Measurements from ENCODE around the gene IP6K1.
"Not testable (repeated sequence)": the region's sequence is repeated elsewhere in the genome, so short reads cannot be mapped to it uniquely, and the experiment has no call there.

IP6K1 gene

DNA sequence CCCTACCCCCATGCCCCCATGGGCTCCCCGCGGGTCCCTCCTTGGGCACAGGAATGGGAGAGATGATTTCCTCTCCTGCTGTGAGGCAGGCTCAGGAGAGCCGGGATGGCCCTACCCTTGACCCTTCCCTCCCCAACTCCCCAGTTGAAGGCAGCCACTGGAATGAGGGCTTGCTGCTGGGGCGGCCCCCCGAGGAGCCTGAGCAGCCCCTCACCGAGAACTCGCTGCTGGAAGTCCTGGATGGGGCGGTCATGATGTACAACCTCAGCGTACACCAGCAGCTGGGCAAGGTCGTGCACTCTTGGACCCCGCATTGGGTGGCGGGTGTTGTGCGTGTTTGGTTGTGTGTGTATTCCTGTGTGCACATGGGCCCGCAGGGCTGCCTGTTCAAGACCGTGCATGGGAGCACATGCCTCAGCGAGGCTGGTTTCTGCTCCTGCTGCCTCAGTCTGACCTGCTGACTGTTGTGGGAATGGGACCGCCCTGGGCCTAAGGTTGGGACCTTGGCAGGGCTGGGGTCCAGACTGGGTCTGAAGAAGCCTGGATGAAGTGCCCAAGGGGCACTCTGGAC lies 80.9 kb downstream of the IP6K1 start:
- no peak for DNase-seq

DNA sequence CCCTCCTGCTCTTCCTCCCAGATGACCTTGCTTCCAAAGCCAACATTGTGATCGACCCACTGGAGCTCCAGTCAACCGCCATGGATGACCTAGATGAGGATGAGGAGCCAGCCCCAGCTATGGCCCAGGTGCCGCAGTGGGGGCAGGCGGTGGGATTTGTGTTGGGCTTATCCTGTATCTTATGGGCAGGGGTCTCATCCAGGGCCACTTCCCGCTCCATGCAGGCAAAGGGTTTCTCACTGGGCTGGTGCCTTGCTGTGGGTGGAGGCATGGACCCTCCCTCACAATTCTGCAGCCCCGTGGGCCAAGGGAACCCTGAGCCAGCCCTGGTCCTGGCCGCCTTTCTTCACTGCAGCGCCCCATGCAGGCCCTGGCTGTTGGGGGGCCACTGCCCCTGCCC lies 81.7 kb downstream of the IP6K1 start:
- no peak for DNase-seq

DNA sequence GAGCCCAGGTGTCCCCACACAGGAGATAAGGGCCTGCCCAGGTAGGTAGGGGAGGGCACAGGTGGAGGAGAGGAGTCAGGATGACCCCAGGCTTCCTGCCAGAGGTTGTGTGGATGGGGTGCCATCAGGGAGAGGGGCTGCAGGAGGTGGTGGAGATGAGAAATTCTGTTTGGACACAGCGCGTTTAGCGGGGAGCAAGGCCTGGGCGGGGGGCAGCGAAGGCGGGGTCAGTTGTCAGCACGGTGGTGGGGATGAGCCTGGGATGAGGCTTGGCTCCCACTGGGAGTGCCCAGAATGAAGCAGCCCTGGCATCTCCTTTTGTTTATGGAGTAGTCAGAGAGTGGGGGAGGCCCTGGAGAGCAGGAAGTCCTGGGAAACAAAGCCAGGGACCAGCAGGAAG lies 82.4 kb downstream of the IP6K1 start:
- DNase-seq, result no peak

DNA sequence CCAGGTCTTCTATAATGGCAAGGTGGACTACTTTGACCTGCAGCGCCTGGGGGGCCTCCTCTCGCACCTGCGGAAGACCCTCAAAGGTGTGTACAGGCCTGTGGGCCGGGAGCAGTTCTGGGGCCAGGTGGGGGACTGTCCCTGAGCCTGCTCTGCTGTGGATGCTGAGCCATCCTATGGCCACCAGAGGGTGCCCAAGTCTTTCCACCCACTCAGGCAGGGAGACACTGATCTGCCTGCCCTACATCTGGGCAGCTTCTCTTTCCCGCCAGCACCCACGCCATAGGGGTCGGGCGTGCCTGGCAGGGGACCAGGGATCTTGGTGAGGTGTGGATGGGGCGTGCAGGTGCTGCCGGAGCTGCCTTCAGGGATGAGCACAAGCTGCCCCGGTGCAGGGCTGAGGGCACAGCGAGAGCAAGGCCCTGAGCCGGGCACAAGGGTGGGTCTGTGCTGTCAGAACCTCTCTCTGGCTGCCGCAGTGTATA lies 82.9 kb downstream of the IP6K1 start:
- peak; percentile 31 for DNase-seq

DNA sequence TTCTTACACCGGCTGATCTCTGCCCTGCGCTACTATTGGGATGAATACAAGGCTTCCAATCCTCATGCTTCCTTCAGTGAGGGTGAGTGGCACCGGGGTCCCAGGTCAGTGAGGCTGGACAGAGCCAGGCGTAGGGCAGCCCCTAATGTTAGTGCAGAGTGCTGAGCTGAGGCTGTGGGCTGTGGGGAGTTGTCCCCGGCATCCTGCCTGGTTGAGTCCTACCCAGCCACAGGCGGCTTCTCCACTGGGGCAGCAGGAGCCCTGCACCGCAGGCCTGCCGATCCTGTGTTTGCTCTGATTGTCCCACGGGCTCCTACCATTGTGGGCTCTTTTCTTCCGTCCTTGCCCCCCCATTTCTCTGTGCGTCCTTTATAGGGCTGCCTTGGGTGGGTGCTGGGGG lies 83.7 kb downstream of the IP6K1 start:
- no peak for DNase-seq

DNA sequence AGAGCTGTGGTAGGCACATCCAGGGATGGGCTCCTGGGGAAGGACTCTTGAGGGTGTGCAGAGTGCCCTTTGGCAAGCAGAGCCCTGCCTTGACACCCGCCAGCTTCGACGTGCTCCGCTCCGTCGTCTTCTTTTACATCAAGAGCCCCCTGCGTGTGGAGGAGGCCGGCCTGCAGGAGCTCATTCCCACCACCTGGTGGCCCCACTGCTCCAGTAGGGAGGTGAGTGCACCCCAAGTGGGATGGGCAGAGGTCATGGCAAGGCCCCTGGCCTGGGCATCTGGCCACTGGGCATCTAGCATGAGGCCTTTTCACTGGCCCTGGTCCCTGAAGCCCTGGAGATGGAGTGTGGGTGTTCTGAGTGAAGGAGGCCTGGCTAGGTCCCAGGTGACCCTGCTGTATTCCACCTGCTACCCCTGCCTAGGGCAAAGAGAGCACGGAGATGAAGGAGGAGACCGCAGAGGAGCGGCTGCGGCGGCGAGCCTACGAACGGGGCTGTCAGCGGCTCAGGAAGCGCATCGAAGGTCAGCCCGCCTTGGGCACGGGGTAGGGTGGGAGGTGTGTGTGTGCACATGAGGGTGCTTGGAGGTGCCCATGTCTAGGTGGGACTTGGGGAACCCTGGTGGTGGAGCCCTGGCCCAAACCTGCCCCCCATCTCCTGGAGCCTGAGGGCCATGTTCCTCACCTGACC lies 84.8 kb downstream of the IP6K1 start:
- no peak for DNase-seq

DNA sequence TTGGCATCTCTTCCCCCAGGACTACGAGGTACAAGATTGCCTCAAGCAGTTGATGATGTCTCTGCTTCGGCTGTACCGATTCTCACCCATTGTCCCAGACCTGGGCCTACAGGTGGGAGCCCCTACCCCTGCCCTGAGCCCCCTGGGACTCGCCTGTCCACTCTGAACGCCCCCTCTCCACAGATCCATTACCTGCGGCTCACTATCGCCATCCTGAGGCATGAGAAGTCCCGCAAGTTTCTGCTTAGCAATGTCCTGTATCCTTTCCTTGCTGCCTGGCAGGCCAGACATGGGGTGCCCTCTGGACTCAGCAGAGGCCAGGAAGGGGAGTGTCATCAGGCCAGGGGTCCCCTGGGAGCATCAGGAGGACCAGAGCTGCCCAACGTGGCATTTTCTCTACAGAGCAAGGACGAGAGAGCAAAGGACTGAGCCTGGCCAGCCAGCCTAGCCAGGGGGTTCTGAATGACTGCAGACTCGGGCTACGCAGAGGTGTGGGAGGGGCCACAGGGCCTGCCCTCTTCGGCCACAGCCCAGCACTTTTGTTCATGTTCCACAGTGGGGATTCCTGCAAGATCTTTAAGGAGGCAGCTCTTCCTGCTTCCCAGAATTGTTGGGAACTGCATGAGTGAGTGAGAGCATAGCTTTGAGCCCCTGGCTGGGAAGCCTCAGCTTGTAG lies 85.8 kb downstream of the IP6K1 start:
- no peak for DNase-seq

DNA sequence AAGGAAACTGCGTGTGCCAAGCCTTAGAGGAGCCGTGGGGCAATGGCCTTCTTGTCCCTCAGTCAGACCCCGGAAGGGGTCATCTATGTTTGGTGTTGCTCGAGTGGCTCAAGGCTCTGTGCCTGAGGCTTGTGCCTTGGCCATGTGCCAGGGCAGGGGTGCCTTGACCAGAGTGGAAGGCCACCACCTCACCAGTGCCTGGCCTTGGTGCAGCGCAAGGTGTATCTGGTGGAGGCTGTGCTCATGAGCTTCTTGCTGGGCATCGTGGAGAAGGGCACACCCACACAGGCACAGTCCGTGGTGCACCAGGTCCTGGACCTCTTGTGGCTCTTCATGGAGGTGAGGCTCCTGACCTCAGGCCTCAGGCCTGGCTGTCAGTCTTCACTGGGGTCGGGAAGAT lies 86.3 kb downstream of the IP6K1 start:
- DNase-seq, result no peak

DNA sequence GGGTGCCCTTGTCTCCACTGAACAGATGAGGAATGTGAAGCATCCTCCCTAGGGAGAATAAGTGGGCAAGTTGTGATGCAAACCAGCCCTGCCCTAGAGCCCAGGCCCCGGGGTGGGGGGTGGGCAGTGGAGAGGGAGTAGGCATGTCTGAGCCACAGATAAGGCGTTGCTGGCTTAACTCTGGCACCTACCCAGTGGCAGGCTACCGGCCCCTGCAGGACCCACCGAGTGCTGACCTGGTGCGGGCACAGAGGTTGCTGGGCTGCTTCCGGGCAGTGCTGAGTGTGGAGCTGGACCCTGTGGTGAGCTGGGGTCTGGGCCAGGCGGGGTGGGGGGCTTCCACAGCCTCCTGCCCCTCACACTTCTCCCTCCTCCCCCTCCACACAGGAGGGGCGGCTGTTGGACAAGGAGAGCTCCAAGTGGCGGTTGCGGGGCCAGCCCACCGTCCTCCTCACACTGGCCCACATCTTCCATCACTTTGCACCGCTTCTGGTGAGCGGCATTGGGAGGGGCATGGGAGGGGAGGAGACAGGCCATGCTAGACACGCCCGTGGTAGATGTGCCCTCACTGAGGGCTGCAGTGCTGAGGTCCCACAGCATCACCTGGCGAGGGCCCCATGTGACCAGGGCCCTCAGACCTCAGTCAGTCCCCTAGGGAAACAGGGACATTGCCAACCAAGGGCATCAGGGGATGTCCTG lies 86.9 kb downstream of the IP6K1 start:
- DNase-seq, result no peak

DNA sequence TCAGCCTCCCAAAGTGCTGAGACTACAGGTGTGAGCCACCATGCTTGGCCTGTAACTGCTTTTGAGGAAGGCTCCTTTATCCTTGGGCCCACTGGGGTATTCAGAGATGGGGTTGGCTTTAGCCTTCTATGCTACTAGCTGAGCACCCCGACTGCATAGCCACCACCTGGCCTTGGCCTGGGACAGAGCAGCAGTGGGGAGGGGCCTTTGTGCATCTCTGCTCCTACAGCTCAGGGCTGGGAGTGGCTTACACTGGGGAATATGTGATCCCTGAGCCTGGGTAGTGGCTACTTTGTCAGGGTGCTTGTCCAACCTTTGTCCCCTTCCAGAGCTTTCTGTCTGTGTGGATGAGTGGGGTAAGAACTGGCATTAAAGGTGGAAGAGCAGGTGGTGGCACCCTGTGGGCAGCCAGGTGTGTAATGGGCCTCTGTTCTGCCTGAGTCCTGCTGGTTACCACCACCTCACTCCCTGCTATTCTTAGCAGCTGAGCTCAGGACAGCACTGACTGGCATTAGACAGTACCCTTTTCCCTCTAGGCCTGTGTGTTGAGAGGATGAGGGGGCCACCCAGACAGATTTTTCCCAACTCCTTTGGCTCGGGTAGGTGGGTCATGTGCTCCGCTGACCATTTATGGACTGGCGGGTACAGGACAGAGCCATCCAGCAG lies 90.9 kb downstream of the IP6K1 start:
- not testable (repeated sequence) for DNase-seq

DNA sequence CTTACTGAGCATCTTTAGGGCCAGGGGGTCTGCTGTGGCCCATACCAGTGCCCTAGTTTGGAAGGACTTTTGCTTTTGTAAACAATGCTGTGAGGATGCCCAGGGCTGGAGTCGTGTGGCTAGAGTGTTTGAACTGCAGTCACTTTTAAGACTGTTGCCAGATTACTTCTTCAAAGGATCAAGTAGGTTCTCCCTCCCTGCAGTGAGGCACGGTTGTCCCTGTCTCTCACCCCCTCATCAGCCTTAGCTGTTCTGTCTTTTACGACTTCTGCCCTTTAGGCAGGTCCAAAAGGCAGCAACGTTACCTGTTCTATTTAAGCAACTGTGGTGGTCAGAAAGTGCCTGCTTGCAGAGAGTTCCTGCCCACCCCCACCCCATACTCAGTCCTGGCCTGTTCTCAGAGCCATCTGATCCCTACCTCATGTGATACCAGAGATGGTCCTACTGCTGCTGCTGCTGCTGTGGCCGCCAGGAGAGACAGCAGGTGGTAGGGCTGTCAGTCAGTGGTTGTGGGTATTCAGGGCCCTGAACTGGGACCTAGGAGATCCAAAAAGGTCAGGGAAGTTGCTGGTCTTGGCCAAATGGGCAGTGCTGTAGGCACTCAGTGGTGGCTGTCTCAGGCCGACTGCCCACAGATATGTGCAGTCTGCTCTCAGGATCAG lies 91.8 kb downstream of the IP6K1 start:
- DNase-seq, result not testable (repeated sequence)

DNA sequence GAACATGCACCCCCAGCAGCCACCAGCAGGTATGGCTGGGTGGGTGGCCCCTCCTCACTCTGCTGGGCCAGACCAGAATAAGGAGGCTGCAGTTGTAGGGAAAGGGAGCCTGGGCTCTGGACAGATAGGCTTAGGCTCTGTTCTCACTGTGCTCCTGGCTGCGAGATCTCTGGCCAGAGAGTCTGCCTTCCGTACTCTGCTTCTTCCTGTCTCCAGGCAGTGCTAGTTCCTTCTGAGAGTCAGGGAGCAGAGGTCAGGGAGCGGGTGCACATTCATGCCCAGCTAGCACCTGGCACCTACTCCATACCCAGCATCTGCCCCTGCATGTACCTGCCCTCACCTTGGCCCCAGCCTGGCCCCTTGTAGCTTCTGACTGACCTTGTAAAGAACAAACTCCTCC lies 94.9 kb downstream of the IP6K1 start:
- DNase-seq, result not testable (repeated sequence)

DNA sequence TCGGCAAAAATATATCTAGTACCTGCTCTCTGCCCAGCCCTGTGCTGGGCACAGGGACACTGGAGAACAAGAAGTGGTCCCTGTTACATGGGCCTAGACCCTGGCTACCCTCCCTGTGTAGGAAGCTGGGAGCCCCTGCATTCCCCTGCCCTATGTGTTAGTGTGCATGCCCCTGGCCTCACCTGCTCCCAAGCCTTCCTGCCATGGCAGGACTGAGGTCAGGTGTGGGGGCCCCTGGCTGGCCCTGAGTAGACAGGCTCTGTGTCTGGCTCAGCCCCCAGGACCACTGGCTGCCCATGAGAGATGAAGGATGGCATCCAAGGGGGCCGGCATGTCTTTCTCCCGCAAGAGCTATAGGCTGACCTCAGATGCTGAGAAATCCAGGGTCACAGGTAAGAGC lies 95.5 kb downstream of the IP6K1 start:
- not testable (repeated sequence) for DNase-seq

DNA sequence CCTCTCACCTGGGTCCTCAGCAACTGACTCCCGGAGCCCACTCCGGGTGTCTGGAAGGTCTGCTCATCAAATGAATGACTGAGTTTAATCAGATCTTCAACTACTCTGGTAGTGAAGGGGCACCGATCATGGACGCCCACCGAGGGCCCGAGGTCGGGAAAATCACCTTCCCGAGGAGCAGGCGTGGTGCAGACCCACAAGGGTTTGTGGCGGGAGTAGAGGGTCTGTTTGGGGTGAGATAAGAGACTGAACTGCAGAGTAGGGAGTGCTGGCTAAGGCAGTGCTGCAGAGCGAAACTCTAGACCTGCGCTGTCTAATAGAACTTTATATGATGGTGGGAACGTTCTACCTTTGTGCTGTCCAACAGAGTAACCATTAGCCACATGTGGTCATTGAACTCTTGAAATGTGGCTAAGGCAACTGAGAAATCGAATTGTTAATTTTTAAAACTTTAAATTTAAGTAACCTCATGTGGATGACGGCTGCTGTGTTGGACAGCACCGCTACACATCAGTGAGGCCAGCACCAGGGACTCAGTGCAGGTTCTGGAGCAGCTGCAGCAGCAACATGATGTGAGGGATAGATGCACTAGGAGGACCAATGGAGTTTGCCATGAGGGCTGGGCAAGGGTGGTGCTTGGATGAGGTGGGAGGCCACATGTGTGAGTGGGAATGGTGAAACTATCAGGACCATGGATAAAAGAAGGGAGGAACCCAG lies 96.3 kb downstream of the IP6K1 start:
- not testable (repeated sequence) for DNase-seq

DNA sequence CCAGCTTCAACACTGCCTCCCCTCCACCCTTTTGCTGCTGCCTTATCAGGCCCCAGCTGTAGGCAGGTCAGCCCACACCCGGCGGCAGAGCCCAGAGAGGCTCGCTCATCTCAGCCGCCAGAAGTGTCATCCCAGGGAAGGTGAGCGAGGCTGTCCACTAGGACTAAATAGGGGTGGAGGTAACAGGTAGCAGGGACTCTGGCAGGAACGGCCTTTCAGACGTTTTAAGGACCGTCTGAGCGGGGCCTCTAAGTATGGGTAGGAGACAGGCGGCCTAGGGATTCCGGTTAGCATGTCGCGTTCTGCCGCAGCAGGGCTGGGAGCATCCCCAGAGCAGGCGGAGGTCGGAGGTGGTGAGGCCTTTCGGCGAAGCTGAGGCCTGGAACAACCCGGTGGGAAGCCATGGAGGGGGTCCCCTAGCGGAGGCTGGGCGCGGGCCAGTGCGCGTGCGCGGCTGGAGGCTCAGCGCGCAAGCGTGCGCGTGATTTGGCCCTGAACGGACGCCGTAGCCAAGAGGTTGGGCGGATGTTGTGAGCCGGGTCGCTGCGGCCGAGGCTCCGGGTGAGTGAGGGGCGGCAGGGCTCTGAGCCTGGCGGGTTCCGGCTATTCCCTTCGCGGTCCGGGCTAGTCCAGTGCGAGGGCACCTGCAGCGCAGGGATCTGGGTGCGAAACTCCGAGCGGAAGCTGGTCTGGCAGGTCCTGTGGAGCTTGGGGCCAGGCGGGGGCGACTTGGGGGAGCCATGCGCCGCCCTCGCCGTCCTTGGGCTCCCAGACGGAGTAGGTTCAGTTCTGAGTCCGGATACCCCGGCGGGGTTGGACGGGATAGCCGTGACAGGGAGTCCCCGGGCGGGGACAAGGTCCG lies 97.1 kb downstream of the IP6K1 start, which contains the start of the genes MST1 and RNF123:
TSS of gene MST1 (minus strand) at position 429 of the 862 bp plus-strand sequence. CDS start 783 bp downstream, outside the sequence.
TSS of gene RNF123 (plus strand) at position 512 of the 862 bp plus-strand sequence. CDS start 1,609 bp downstream, outside the sequence.
- DNase-seq, result no peak

DNA sequence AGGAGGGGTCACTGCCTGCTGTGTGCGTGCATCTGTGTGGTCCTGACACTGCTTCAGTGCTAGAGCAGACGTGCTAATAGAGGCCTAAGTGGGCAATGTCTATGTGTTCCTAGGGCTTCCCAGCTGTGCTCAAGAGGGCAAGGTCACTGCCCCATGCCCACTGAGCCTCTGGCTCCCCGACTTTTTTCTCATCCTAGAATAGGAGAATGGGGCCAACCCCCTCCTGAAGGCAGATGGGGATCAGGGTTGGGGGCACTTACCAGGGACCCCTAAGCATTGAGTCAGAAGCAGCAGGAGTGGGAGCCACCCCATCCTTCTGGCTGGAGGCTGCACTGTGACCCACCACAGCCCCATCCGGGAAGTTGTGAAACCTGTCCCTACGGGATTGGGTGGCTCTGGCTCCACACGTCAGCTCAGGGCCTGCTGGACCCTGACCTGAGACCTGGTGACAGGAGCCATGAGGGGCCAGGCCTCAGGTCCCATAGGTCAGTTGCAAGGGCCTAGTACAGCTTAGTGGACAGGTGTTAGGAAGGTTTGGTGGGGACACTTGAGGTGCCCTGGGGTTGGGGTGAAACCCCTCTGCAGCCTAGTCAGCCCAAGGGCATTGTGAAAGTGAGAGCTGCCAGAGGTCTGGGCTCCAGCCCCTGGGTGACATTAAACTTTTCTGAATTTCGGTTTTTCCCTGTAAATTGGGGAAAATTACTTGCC lies 97.8 kb downstream of the IP6K1 start:
- not testable (repeated sequence) for DNase-seq

DNA sequence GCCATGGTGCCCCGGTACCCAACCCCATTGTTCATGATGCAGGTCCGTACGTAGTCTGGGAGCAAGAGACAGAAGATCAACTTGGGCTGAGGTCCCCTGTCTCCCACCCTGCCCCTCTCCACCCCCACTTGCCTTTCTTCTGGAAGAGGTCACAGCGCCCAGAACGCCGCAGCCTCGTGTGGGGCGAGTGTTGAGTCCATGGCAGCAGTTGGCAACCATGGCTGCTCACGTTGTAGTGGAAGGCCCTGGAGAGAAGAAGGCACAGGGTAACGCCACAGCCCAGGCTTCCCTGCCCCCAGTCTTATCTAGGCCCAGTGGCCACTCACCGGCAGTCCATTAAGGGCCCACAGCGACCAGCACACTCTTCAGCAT lies 98.9 kb downstream of the IP6K1 start:
- not testable (repeated sequence) for DNase-seq

DNA sequence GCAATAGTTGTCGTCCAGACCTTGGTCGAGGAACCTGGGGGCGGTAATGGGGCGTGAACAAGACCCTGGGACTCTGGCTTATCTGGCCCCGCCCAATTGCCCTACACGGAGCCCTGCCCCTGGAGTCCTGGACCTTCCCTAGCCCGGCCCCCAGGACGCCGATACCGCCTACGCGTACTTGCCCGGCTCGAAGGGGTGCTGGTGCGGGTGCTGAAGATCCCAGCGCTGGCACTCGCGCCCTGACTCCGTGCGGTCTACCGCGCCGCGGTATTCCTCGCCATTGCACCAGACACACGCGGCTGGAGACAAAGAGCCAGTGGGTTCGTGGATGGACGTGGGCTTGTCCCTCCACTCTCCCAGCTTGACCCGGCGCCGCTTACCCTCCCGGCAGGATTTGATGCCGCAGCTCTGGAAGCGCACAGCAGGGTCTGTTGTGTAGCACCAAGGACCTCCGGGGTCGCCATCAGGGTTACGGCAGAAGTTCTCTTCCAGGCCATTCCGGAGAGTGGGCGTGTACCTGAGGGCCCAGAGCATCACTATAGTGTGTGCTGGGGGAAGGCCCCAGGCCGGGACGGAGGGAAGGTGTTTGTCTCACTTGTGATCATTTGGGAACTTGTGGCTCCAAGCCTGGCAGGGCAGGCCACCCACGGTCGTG lies 99.4 kb downstream of the IP6K1 start:
- not testable (repeated sequence) for DNase-seq

DNA sequence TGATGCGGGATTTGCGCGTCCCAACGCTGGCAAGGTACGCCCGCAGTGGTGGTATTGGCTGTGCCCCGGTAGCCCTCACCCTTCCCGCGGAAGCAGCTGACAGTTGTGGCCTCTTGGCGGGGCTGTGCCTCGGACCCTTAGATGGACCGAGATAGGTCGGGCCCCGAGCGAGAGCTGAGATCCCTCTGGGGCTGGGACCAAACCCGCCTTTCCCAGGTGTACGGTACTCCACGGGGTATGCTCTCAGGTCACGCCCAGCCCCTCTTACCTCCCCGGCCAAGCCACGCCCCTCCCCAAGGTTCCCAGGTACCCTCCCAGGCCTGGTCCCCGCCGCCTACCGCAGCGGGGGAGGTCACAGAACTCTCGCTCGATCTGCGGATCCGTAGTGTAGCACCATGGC lies 100.0 kb downstream of the IP6K1 start:
- not testable (repeated sequence) for DNase-seq

Measured in NCI-H446 treated with DMSO at 0.1 percent for 48 hours (cell line).